GM21723 (cell line): ENCODE results near the gene IFITM10.

Experiments used
- ATAC-seq: cut with Tn5 transposase; IDR thresholded peaks from one replicate; pipeline ENCODE4 v1.9.1; 2021; ENCODE audit warnings: mild to moderate bottlenecking, moderate library complexity; ENCODE audit not compliant: unreplicated experiment

IFITM10 gene

GRCh38 chr11:1763796-1764661, 13.6 kb upstream of the IFITM10 start, which contains the start of gene CTSD:
TSS of gene CTSD (minus strand) at chr11:1763927. CDS start at chr11:1763859, 68 bp downstream.
- peak; percentile 75 for ATAC-seq

GRCh38 chr11:1763336-1763795, 13.0 kb upstream of the IFITM10 start:
- ATAC-seq: peak; percentile 25

GRCh38 chr11:1762537-1763302, 12.3 kb upstream of the IFITM10 start:
- no peak for ATAC-seq

GRCh38 chr11:1761857-1762536, 11.6 kb upstream of the IFITM10 start:
- ATAC-seq: no peak

GRCh38 chr11:1761110-1761856, 10.9 kb upstream of the IFITM10 start:
- ATAC-seq: no peak

GRCh38 chr11:1760351-1761109, 10.1 kb upstream of the IFITM10 start:
- no peak for ATAC-seq

GRCh38 chr11:1759851-1760220, 9.4 kb upstream of the IFITM10 start:
- ATAC-seq: no peak

GRCh38 chr11:1759151-1759850, 8.9 kb upstream of the IFITM10 start:
- ATAC-seq: no peak

- ATAC-seq: no peak
Measured at GRCh38 chr11:1758611-1759150, 8.3 kb upstream of the IFITM10 start.

GRCh38 chr11:1757861-1758610, 7.6 kb upstream of the IFITM10 start:
- no peak for ATAC-seq

- no peak for ATAC-seq
Measured at GRCh38 chr11:1756791-1757771, 6.7 kb upstream of the IFITM10 start.

- no peak for ATAC-seq
Measured at GRCh38 chr11:1755692-1756561, 5.5 kb upstream of the IFITM10 start.

- ATAC-seq: no peak
Measured at GRCh38 chr11:1755344-1755691, 4.9 kb upstream of the IFITM10 start.

- ATAC-seq: no peak
Measured at GRCh38 chr11:1754376-1755150, 4.2 kb upstream of the IFITM10 start.

GRCh38 chr11:1753929-1754305, 3.5 kb upstream of the IFITM10 start:
- ATAC-seq: no peak
